ENCODE measurements around the gene RANBP1. TPM values are rescaled to one million over a fixed set of nuclear protein-coding genes. Genes with fewer than 3 reads are reported as not detected.

The RANBP1 gene
- total RNA-seq, 1 donor from 2014 or later: 133 TPM

DNA sequence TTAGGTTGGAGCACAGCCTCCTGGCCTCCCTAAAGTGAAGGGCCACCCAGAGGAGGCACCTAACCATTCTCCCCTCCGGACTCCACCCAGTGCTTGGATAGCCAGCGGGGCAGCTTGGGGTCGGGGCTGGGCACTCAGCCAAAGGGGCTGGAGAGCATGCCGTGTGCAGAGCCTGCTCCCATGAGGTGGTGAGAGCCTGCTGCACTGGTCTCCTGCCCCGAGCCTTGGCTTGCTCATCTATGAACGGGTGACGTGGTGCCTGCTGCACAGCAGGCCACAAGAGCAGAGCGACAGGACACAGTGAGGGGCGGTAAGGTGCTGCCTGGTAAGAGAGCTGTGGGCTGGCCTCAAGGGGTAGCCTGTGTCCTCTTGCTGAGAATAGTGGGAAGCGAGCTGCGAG is 49.0 kb downstream of the RANBP1 start:
- POLR2A ChIA-PET: no interaction called here
- TF ChIP-seq CTCF (IDR thresholded peaks at IDR 0.05): no peak
- CTCF ChIA-PET: no interaction called here
- DNase-seq: no peak
- Mint-ChIP-seq H3K9me3 (no peaks in the 10 kb centered on the region), H3K4me3 (no peak overlapping the region), H3K27ac (no peak overlapping the region), H3K4me1 (no peaks in the 10 kb centered on the region), H3K27me3 (peaks cover 2% of the 10 kb centered on the region), H3K36me3 (ENCODE audit: low read depth) (no peaks in the 10 kb centered on the region)
- intact Hi-C loops (cut with micrococcal nuclease): no loop called here
- ATAC-seq (ENCODE audit: low read depth): no peak

GRCh38 chr22:20165421-20165820 is 49.5 kb downstream of the RANBP1 start:
- H3K27ac Mint-ChIP-seq: no peak overlapping the region
- no peaks in the 10 kb centered on the region for H3K9me3 Mint-ChIP-seq
- no peak for DNase-seq
- CTCF ChIA-PET: no interaction called here
- POLR2A ChIA-PET: no interaction called here
- H3K27me3 Mint-ChIP-seq: peaks cover under 1% of the 10 kb centered on the region
- H3K4me3 Mint-ChIP-seq: no peak overlapping the region
- TF ChIP-seq CTCF (IDR thresholded peaks at IDR 0.05): no peak
- ATAC-seq (ENCODE audit: low read depth): no peak
- no peaks in the 10 kb centered on the region for H3K4me1 Mint-ChIP-seq
- no peaks in the 10 kb centered on the region for H3K36me3 Mint-ChIP-seq (ENCODE audit: low read depth)
- intact Hi-C loops (cut with micrococcal nuclease): no loop called here

DNA sequence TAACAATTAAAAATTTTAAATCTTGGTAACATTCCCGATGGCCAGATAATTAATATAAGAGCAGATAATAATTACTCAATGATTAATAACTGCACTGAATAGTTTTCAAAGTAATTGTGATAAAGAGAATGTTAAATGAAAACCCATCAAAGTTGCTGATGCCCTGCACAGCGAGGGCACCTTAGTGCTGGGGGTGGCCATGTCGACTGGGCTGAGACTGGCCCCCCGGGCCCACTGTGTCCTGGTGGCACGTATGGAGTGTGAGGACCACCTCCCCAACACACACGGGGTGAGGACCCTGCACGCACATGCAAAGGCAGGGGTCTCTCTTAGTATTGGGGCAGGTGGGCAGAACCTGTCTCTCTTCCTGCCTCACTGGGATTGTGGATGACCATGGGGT is 50.0 kb downstream of the RANBP1 start:
- intact Hi-C loops (cut with micrococcal nuclease): no loop called here
- ATAC-seq (ENCODE audit: low read depth) (no peak), DNase-seq (no peak)
- Mint-ChIP-seq H3K36me3 (ENCODE audit: low read depth) (no peaks in the 10 kb centered on the region), H3K27me3 (peaks cover 2% of the 10 kb centered on the region), H3K4me3 (no peak overlapping the region), H3K9me3 (no peaks in the 10 kb centered on the region), H3K27ac (no peak overlapping the region), H3K4me1 (no peaks in the 10 kb centered on the region)
- TF ChIP-seq CTCF (IDR thresholded peaks at IDR 0.05): no peak
- CTCF ChIA-PET: no interaction called here
- POLR2A ChIA-PET: no interaction called here

- Mint-ChIP-seq H3K9me3 (no peaks in the 10 kb centered on the region), H3K4me3 (no peak overlapping the region), H3K27ac (no peak overlapping the region), H3K36me3 (ENCODE audit: low read depth) (no peaks in the 10 kb centered on the region), H3K27me3 (peaks cover 2% of the 10 kb centered on the region), H3K4me1 (no peaks in the 10 kb centered on the region)
- DNase-seq: no peak
- intact Hi-C loops (cut with micrococcal nuclease): no loop called here
- ATAC-seq (ENCODE audit: low read depth): no peak
- ChIA-PET POLR2A (no interaction called here), CTCF (no interaction called here)
- no peak for TF ChIP-seq CTCF (IDR thresholded peaks at IDR 0.05)
These were observed 50.8 kb downstream of the RANBP1 start for GRCh38 chr22:20166703-20167102.

DNA sequence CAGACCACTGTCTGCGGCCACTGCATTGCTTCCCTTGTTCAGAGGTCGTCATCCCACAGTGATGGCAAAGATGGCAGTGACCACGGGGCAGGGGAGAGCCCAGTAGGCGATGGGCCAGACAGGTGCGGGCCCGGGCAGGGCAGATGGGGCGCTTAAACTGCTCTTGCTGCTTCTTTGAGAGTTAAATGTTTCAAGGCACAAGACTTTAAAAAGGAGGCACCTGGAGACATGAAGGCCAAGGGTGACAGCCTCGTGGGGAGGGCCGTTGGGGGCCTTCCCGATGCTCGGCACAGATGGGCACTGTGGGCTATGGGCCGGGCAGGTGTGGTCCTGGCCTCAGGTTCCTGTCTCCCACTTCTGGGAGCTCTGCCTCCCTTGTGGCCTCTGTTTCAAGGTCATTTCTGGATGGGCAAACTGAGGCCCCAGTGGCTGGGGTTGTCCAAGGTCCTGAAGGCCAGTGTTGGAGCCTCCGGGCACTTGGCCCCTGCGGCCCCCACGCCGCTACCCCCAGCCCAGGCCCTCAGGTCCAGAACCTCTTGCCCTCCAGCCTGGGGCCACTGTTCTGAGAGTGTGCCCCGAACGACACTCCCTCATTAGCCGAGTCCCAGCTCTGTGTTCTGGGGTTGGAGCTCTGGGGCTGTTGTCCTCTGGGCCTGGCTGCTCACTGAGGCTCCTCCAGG is 51.9 kb downstream of the RANBP1 start:
- Mint-ChIP-seq H3K4me3 (no peak overlapping the region), H3K9me3 (no peaks in the 10 kb centered on the region), H3K27me3 (peaks cover 2% of the 10 kb centered on the region), H3K4me1 (no peaks in the 10 kb centered on the region), H3K36me3 (ENCODE audit: low read depth) (no peaks in the 10 kb centered on the region), H3K27ac (no peak overlapping the region)
- intact Hi-C loops (cut with micrococcal nuclease): no loop called here
- DNase-seq (no peak), ATAC-seq (ENCODE audit: low read depth) (no peak)
- POLR2A ChIA-PET: no interaction called here
- TF ChIP-seq CTCF (IDR thresholded peaks at IDR 0.05): no peak
- CTCF ChIA-PET: no interaction called here
